Lower lobe of right lung (tissue), 2 donors: Measurements from ENCODE around the gene LIMCH1. TPM values are rescaled to one million over a fixed set of nuclear protein-coding genes. Genes with fewer than 3 reads are reported as not detected.
A peak's percentile ranks its signal among the peaks of the same experiment; 100 is the strongest.

Source experiments
- ATAC-seq, 2 donors: fragments of 200-7000 bp; cut with Tn5 transposase; one replicate each; pipeline ENCODE4 v1.9.1; 2020 to 2022; ENCODE audit warnings: mild to moderate bottlenecking in 2 of 2, moderate library complexity in 2 of 2
- DNase-seq: peaks from one replicate; pipeline ENCODE4 v3.0.0-alpha.2; 2020
- H3K27ac ChIP-seq: fragments of 200-600 bp; one replicate; pipeline ENCODE4 v1.8.0; 2022
- H3K27me3 ChIP-seq: fragments of 200-600 bp; one replicate; pipeline ENCODE4 v1.8.0; 2022; ENCODE audit warnings: low read depth
- H3K36me3 ChIP-seq: fragments of 200-600 bp; one replicate; pipeline ENCODE4 v1.8.0; 2022; ENCODE audit warnings: mild to moderate bottlenecking
- H3K4me1 ChIP-seq: fragments of 200-600 bp; one replicate; pipeline ENCODE4 v1.8.0; 2022
- H3K4me3 ChIP-seq: fragments of 200-600 bp; one replicate; pipeline ENCODE4 v1.8.0; 2022; ENCODE audit warnings: mild to moderate bottlenecking
- H3K9me3 ChIP-seq: fragments of 200-600 bp; one replicate; pipeline ENCODE4 v1.8.0; 2022
- CTCF ChIP-seq: fragments of 200-600 bp; IDR thresholded peaks from one replicate; pipeline ENCODE4 v1.8.0; 2022; ENCODE audit warnings: antibody characterized with exemption, mild to moderate bottlenecking
- intact Hi-C: fragments of 100-400 bp; cut with DNase I; formaldehyde crosslinking; loops from one replicate; pipeline ENCODE4 v1.11.0; 2022
- total RNA-seq: library from RNA; stranded (reverse); fragmentation: NEBNext Ultra II Directional; extraction: Animal tissue kit (Norgen Biotek cat#: 25700); gene quantifications from one replicate; pipeline ENCODE4 v1.2.1, GENCODE V29; 2021
- donor health status: DM: no; HTN: yes; CAD: no; lungs with severe emphysema.

Gene LIMCH1
- total RNA-seq, 1 donor from 2014 or later: 267 TPM

GRCh38 chr4:41532336-41532735, 5.6 kb upstream of the LIMCH1 start:
- no peak for TF ChIP-seq CTCF
- Histone ChIP-seq H3K27ac (no peak overlapping the region), H3K36me3 (no peaks in the 10 kb centered on the region), H3K27me3 (no peaks in the 10 kb centered on the region), H3K4me1 (peaks cover 33% of the 10 kb centered on the region), H3K9me3 (no peaks in the 10 kb centered on the region), H3K4me3 (no peak overlapping the region)
- no peak for ATAC-seq
- DNase-seq: no peak
- intact Hi-C loops: no loop called here

GRCh38 chr4:41532882-41533281, 5.1 kb upstream of the LIMCH1 start:
- intact Hi-C loops: no loop called here
- no peak overlapping the region for H3K27ac ChIP-seq

DNA sequence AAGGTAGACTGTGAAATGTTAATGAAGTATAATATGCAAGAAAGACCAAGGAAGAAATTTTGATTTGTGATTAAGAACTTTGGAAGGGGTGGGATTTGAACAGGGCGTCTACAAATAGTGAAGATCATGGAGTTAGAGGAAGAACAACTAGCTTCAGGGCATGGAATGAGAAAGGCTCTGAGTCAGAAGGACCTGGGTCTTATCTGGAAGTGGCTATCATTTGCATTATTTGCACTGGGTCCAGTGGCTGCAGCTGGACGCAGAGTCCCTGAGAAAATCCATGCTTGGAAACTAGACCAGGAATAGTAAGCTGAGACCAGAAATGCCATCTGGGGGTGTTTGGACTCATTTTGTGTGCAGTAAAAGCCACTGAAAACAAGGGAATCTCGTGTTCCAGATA, 4.3 kb upstream of the LIMCH1 start:
- no peak overlapping the region for H3K4me3 ChIP-seq
- DNase-seq (no peak), ATAC-seq (peak in 1 of 2 donors; percentile 33)
- H3K27me3 ChIP-seq: no peaks in the 10 kb centered on the region
- intact Hi-C loops: no loop called here
- peaks cover 38% of the 10 kb centered on the region for H3K4me1 ChIP-seq
- no peak for TF ChIP-seq CTCF
- H3K9me3 ChIP-seq: no peaks in the 10 kb centered on the region
- no peak overlapping the region for H3K27ac ChIP-seq
- no peaks in the 10 kb centered on the region for H3K36me3 ChIP-seq

More at GRCh38 chr4:41532882-41533281, 5.1 kb upstream of the LIMCH1 start:
- no peaks in the 10 kb centered on the region for H3K9me3 ChIP-seq
- ATAC-seq: no peak
- H3K4me3 ChIP-seq: no peak overlapping the region
- no peak for DNase-seq
- TF ChIP-seq CTCF: no peak
- no peaks in the 10 kb centered on the region for H3K36me3 ChIP-seq
- no peaks in the 10 kb centered on the region for H3K27me3 ChIP-seq
- H3K4me1 ChIP-seq: peaks cover 33% of the 10 kb centered on the region

GRCh38 chr4:41534404-41534803, 3.6 kb upstream of the LIMCH1 start:
- Histone ChIP-seq H3K4me3 (no peak overlapping the region), H3K27ac (no peak overlapping the region), H3K27me3 (no peaks in the 10 kb centered on the region), H3K4me1 (peaks cover 40% of the 10 kb centered on the region), H3K9me3 (no peaks in the 10 kb centered on the region), H3K36me3 (no peaks in the 10 kb centered on the region)
- DNase-seq (no peak), ATAC-seq (no peak)
- intact Hi-C loops: no loop called here
- TF ChIP-seq CTCF: no peak

- H3K36me3 ChIP-seq: no peaks in the 10 kb centered on the region
- H3K4me3 ChIP-seq: no peak overlapping the region
- DNase-seq: no peak
- no peak for TF ChIP-seq CTCF
- intact Hi-C loops: no loop called here
- no peaks in the 10 kb centered on the region for H3K27me3 ChIP-seq
- ATAC-seq: peak in 1 of 2 donors; percentile 45
- H3K27ac ChIP-seq: no peak overlapping the region
- H3K4me1 ChIP-seq: peaks cover 43% of the 10 kb centered on the region
- H3K9me3 ChIP-seq: no peaks in the 10 kb centered on the region
Measured at GRCh38 chr4:41535911-41536371, 2.0 kb upstream of the LIMCH1 start.
